ENCODE results near the gene ACTL6B.
"Not testable (repeated sequence)": the region's sequence is repeated elsewhere in the genome, so short reads cannot be mapped to it uniquely, and the experiment has no call there.

ACTL6B gene

GRCh38 chr7:100671353-100672327, 15.4 kb upstream of the ACTL6B start:
- DNase-seq = no peak

GRCh38 chr7:100670074-100670473, 13.8 kb upstream of the ACTL6B start:
- DNase-seq = no peak

- DNase-seq = not testable (repeated sequence)
These were observed 12.9 kb upstream of the ACTL6B start for GRCh38 chr7:100669106-100669505.

- no peak for DNase-seq
These were observed 11.8 kb upstream of the ACTL6B start for GRCh38 chr7:100668069-100668449.

GRCh38 chr7:100667331-100668068, 11.3 kb upstream of the ACTL6B start:
- DNase-seq = no peak

GRCh38 chr7:100665168-100665726, 9.0 kb upstream of the ACTL6B start:
- DNase-seq = no peak

- not testable (repeated sequence) for DNase-seq
These were observed 6.0 kb upstream of the ACTL6B start for GRCh38 chr7:100662194-100662776.

- no peak for DNase-seq
These were observed 1.1 kb downstream of the ACTL6B start for GRCh38 chr7:100654908-100655831.

- no peak for DNase-seq
These were observed 6.3 kb downstream of the ACTL6B start for GRCh38 chr7:100649826-100650565.

GRCh38 chr7:100642534-100642907, 13.7 kb downstream of the ACTL6B start:
- no peak for DNase-seq

GRCh38 chr7:100641860-100642533, 14.3 kb downstream of the ACTL6B start:
- no peak for DNase-seq

- DNase-seq = no peak
These were observed 14.8 kb downstream of the ACTL6B start, which contains the start of gene TFR2 for GRCh38 chr7:100641463-100641859. TSS of gene TFR2 (minus strand) at chr7:100641552. CDS start at chr7:100641509, 43 bp downstream.

GRCh38 chr7:100640517-100641440, 15.5 kb downstream of the ACTL6B start:
- no peak for DNase-seq

GRCh38 chr7:100639995-100640516, 16.2 kb downstream of the ACTL6B start:
- DNase-seq = no peak

GRCh38 chr7:100632951-100633717, 23.1 kb downstream of the ACTL6B start:
- DNase-seq = peak; percentile 30

GRCh38 chr7:100630066-100630465, 26.2 kb downstream of the ACTL6B start:
- DNase-seq = no peak

- peak; percentile 39 for DNase-seq
These were observed 27.0 kb downstream of the ACTL6B start for GRCh38 chr7:100629117-100629716.

- no peak for DNase-seq
These were observed 29.1 kb downstream of the ACTL6B start for GRCh38 chr7:100627238-100627549.

All from EL (cell line).